Measurements from ENCODE around the gene TCF7L2.

Gene TCF7L2

GRCh38 chr10:113111260-113111659 lies 161.2 kb downstream of the TCF7L2 start:
- no peak overlapping the region for H3K27ac ChIP-seq (ENCODE audit: low read depth, low read length)
- H3K4me3 ChIP-seq (ENCODE audit: low read depth, low read length): no peak overlapping the region
- no peaks in the 10 kb centered on the region for H3K9me3 ChIP-seq (ENCODE audit: control insufficient read depth, insufficient read depth, low read depth, low read length)
- no peaks in the 10 kb centered on the region for H3K36me3 ChIP-seq (ENCODE audit: control insufficient read depth, insufficient read depth, low read length)
- no peak overlapping the region for H3K9ac ChIP-seq (ENCODE audit: low read length)
- H3K27me3 ChIP-seq (ENCODE audit: control insufficient read depth, insufficient read depth, low read length): no peaks in the 10 kb centered on the region
- peaks cover 13% of the 10 kb centered on the region for H3K4me1 ChIP-seq (ENCODE audit: control insufficient read depth, insufficient read depth, low read length)

- Histone ChIP-seq H3K36me3 (ENCODE audit: control insufficient read depth, insufficient read depth, low read length) (no peaks in the 10 kb centered on the region), H3K27ac (ENCODE audit: low read depth, low read length) (no peak overlapping the region), H3K4me3 (ENCODE audit: low read depth, low read length) (no peak overlapping the region), H3K4me1 (ENCODE audit: control insufficient read depth, insufficient read depth, low read length) (peaks cover 13% of the 10 kb centered on the region), H3K27me3 (ENCODE audit: control insufficient read depth, insufficient read depth, low read length) (no peaks in the 10 kb centered on the region), H3K9me3 (ENCODE audit: control insufficient read depth, insufficient read depth, low read depth, low read length) (no peaks in the 10 kb centered on the region), H3K9ac (ENCODE audit: low read length) (no peak overlapping the region)
These were observed 162.1 kb downstream of the TCF7L2 start for GRCh38 chr10:113111900-113112853.

GRCh38 chr10:113113241-113113640 lies 163.2 kb downstream of the TCF7L2 start:
- Histone ChIP-seq H3K4me1 (ENCODE audit: control insufficient read depth, insufficient read depth, low read length) (peaks cover 11% of the 10 kb centered on the region), H3K9me3 (ENCODE audit: control insufficient read depth, insufficient read depth, low read depth, low read length) (no peaks in the 10 kb centered on the region), H3K9ac (ENCODE audit: low read length) (no peak overlapping the region), H3K27me3 (ENCODE audit: control insufficient read depth, insufficient read depth, low read length) (no peaks in the 10 kb centered on the region), H3K27ac (ENCODE audit: low read depth, low read length) (no peak overlapping the region), H3K36me3 (ENCODE audit: control insufficient read depth, insufficient read depth, low read length) (no peaks in the 10 kb centered on the region), H3K4me3 (ENCODE audit: low read depth, low read length) (no peak overlapping the region)

- peaks cover 8% of the 10 kb centered on the region for H3K4me1 ChIP-seq (ENCODE audit: control insufficient read depth, insufficient read depth, low read length)
- H3K9me3 ChIP-seq (ENCODE audit: control insufficient read depth, insufficient read depth, low read depth, low read length): no peaks in the 10 kb centered on the region
- no peak overlapping the region for H3K9ac ChIP-seq (ENCODE audit: low read length)
- no peak overlapping the region for H3K4me3 ChIP-seq (ENCODE audit: low read depth, low read length)
- H3K27me3 ChIP-seq (ENCODE audit: control insufficient read depth, insufficient read depth, low read length): no peaks in the 10 kb centered on the region
- no peak overlapping the region for H3K27ac ChIP-seq (ENCODE audit: low read depth, low read length)
- H3K36me3 ChIP-seq (ENCODE audit: control insufficient read depth, insufficient read depth, low read length): no peaks in the 10 kb centered on the region
These were observed 163.9 kb downstream of the TCF7L2 start for GRCh38 chr10:113113918-113114317.

- H3K27ac ChIP-seq (ENCODE audit: low read depth, low read length): no peak overlapping the region
- peaks cover 16% of the 10 kb centered on the region for H3K4me1 ChIP-seq (ENCODE audit: control insufficient read depth, insufficient read depth, low read length)
- no peaks in the 10 kb centered on the region for H3K9me3 ChIP-seq (ENCODE audit: control insufficient read depth, insufficient read depth, low read depth, low read length)
- no peaks in the 10 kb centered on the region for H3K36me3 ChIP-seq (ENCODE audit: control insufficient read depth, insufficient read depth, low read length)
- H3K9ac ChIP-seq (ENCODE audit: low read length): no peak overlapping the region
- no peak overlapping the region for H3K4me3 ChIP-seq (ENCODE audit: low read depth, low read length)
- no peaks in the 10 kb centered on the region for H3K27me3 ChIP-seq (ENCODE audit: control insufficient read depth, insufficient read depth, low read length)
These were observed 165.5 kb downstream of the TCF7L2 start for GRCh38 chr10:113115556-113115955.

- H3K4me3 ChIP-seq (ENCODE audit: low read depth, low read length): no peak overlapping the region
- no peak overlapping the region for H3K27ac ChIP-seq (ENCODE audit: low read depth, low read length)
- no peaks in the 10 kb centered on the region for H3K27me3 ChIP-seq (ENCODE audit: control insufficient read depth, insufficient read depth, low read length)
- no peaks in the 10 kb centered on the region for H3K9me3 ChIP-seq (ENCODE audit: control insufficient read depth, insufficient read depth, low read depth, low read length)
- H3K9ac ChIP-seq (ENCODE audit: low read length): no peak overlapping the region
- peaks cover 35% of the 10 kb centered on the region for H3K4me1 ChIP-seq (ENCODE audit: control insufficient read depth, insufficient read depth, low read length)
- H3K36me3 ChIP-seq (ENCODE audit: control insufficient read depth, insufficient read depth, low read length): no peaks in the 10 kb centered on the region
These were observed 168.8 kb downstream of the TCF7L2 start for GRCh38 chr10:113118882-113119281.

- H3K27me3 ChIP-seq (ENCODE audit: control insufficient read depth, insufficient read depth, low read length): no peaks in the 10 kb centered on the region
- H3K4me1 ChIP-seq (ENCODE audit: control insufficient read depth, insufficient read depth, low read length): peaks cover 43% of the 10 kb centered on the region
- no peak overlapping the region for H3K9ac ChIP-seq (ENCODE audit: low read length)
- no peaks in the 10 kb centered on the region for H3K9me3 ChIP-seq (ENCODE audit: control insufficient read depth, insufficient read depth, low read depth, low read length)
- H3K4me3 ChIP-seq (ENCODE audit: low read depth, low read length): no peak overlapping the region
- no peaks in the 10 kb centered on the region for H3K36me3 ChIP-seq (ENCODE audit: control insufficient read depth, insufficient read depth, low read length)
- no peak overlapping the region for H3K27ac ChIP-seq (ENCODE audit: low read depth, low read length)
These were observed 169.8 kb downstream of the TCF7L2 start for GRCh38 chr10:113119801-113120200.

- Histone ChIP-seq H3K27me3 (ENCODE audit: control insufficient read depth, insufficient read depth, low read length) (no peaks in the 10 kb centered on the region), H3K4me3 (ENCODE audit: low read depth, low read length) (no peak overlapping the region), H3K36me3 (ENCODE audit: control insufficient read depth, insufficient read depth, low read length) (no peaks in the 10 kb centered on the region), H3K9me3 (ENCODE audit: control insufficient read depth, insufficient read depth, low read depth, low read length) (no peaks in the 10 kb centered on the region), H3K27ac (ENCODE audit: low read depth, low read length) (no peak overlapping the region), H3K4me1 (ENCODE audit: control insufficient read depth, insufficient read depth, low read length) (peaks cover 52% of the 10 kb centered on the region), H3K9ac (ENCODE audit: low read length) (no peak overlapping the region)
These were observed 171.1 kb downstream of the TCF7L2 start for GRCh38 chr10:113121153-113121552.

GRCh38 chr10:113122947-113123346 lies 172.9 kb downstream of the TCF7L2 start:
- H3K27me3 ChIP-seq (ENCODE audit: control insufficient read depth, insufficient read depth, low read length): no peaks in the 10 kb centered on the region
- H3K9me3 ChIP-seq (ENCODE audit: control insufficient read depth, insufficient read depth, low read depth, low read length): no peaks in the 10 kb centered on the region
- H3K27ac ChIP-seq (ENCODE audit: low read depth, low read length): no peak overlapping the region
- peaks cover 59% of the 10 kb centered on the region for H3K4me1 ChIP-seq (ENCODE audit: control insufficient read depth, insufficient read depth, low read length)
- no peaks in the 10 kb centered on the region for H3K36me3 ChIP-seq (ENCODE audit: control insufficient read depth, insufficient read depth, low read length)
- H3K4me3 ChIP-seq (ENCODE audit: low read depth, low read length): no peak overlapping the region
- no peak overlapping the region for H3K9ac ChIP-seq (ENCODE audit: low read length)

- Histone ChIP-seq H3K27me3 (ENCODE audit: control insufficient read depth, insufficient read depth, low read length) (no peaks in the 10 kb centered on the region), H3K9ac (ENCODE audit: low read length) (no peak overlapping the region), H3K4me3 (ENCODE audit: low read depth, low read length) (no peak overlapping the region), H3K27ac (ENCODE audit: low read depth, low read length) (no peak overlapping the region), H3K4me1 (ENCODE audit: control insufficient read depth, insufficient read depth, low read length) (peaks cover 71% of the 10 kb centered on the region), H3K9me3 (ENCODE audit: control insufficient read depth, insufficient read depth, low read depth, low read length) (no peaks in the 10 kb centered on the region), H3K36me3 (ENCODE audit: control insufficient read depth, insufficient read depth, low read length) (no peaks in the 10 kb centered on the region)
These were observed 174.7 kb downstream of the TCF7L2 start for GRCh38 chr10:113124724-113125123.

GRCh38 chr10:113125612-113126011 lies 175.6 kb downstream of the TCF7L2 start:
- no peaks in the 10 kb centered on the region for H3K9me3 ChIP-seq (ENCODE audit: control insufficient read depth, insufficient read depth, low read depth, low read length)
- H3K4me1 ChIP-seq (ENCODE audit: control insufficient read depth, insufficient read depth, low read length): peaks cover 68% of the 10 kb centered on the region
- no peak overlapping the region for H3K9ac ChIP-seq (ENCODE audit: low read length)
- no peak overlapping the region for H3K4me3 ChIP-seq (ENCODE audit: low read depth, low read length)
- no peaks in the 10 kb centered on the region for H3K27me3 ChIP-seq (ENCODE audit: control insufficient read depth, insufficient read depth, low read length)
- no peaks in the 10 kb centered on the region for H3K36me3 ChIP-seq (ENCODE audit: control insufficient read depth, insufficient read depth, low read length)
- no peak overlapping the region for H3K27ac ChIP-seq (ENCODE audit: low read depth, low read length)

All from HUES6 (cell line).